ENCODE results near the gene GNAT1.
"Not testable (repeated sequence)": the region's sequence is repeated elsewhere in the genome, so short reads cannot be mapped to it uniquely, and the experiment has no call there.

The GNAT1 gene

GRCh38 chr3:50242381-50242770, 51.0 kb downstream of the GNAT1 start:
- no peaks in the 10 kb centered on the region for H3K9me3 Mint-ChIP-seq
- no peaks in the 10 kb centered on the region for H3K27me3 Mint-ChIP-seq (ENCODE audit: low read depth)
- H3K4me1 Mint-ChIP-seq, result peaks cover 60% of the 10 kb centered on the region
- H3K27ac Mint-ChIP-seq, result peak overlapping the region; percentile 88 to 95 (median 91)
- TF ChIP-seq, protein P1, sequence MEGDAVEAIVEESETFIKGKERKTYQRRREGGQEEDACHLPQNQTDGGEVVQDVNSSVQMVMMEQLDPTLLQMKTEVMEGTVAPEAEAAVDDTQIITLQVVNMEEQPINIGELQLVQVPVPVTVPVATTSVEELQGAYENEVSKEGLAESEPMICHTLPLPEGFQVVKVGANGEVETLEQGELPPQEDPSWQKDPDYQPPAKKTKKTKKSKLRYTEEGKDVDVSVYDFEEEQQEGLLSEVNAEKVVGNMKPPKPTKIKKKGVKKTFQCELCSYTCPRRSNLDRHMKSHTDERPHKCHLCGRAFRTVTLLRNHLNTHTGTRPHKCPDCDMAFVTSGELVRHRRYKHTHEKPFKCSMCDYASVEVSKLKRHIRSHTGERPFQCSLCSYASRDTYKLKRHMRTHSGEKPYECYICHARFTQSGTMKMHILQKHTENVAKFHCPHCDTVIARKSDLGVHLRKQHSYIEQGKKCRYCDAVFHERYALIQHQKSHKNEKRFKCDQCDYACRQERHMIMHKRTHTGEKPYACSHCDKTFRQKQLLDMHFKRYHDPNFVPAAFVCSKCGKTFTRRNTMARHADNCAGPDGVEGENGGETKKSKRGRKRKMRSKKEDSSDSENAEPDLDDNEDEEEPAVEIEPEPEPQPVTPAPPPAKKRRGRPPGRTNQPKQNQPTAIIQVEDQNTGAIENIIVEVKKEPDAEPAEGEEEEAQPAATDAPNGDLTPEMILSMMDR (IDR thresholded peaks at IDR 0.05; ENCODE audit: unreplicated experiment in 3 of 3), result no peak
- peaks cover 3% of the 10 kb centered on the region for H3K36me3 Mint-ChIP-seq (ENCODE audit: low read depth)
- H3K4me3 Mint-ChIP-seq, result peak overlapping the region in 1 of 3 experiments; percentile 30

DNA sequence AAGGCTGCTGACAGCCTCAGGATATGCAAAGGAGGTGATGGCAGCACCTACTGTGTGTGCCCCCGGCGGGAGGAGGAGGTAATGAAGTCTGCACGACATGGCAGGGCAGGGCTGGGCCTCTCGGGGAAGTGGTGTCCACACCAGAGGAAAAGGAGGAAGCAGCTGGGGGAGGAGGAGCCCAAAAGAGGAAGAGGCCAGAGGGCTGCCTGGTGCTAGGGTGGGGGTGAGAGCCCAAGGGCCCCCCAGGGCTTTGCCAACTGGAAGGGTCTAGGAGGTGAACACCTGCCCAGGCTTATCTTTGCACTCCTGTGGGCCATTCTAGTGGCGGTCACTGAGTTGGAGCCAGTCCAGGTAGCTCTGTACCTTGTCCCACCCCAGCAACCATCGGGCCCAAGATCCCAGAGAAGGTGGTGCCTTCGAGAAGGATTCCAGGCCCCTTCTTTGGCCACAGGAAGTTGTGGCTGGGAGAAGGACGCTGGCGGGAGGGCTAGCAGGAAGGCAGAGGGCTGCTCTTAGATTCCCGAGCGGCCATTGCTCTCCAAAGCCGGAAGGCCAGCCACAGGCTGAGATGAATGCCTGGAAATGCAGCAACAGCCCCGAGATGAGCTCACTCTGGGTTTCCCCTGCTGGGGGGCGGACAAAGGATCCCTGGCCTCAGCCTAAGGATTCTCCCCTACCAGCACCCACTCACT, 51.6 kb downstream of the GNAT1 start:
- peak overlapping the region in 1 of 3 experiments; percentile 30 for H3K4me3 Mint-ChIP-seq
- peaks cover 3% of the 10 kb centered on the region for H3K36me3 Mint-ChIP-seq (ENCODE audit: low read depth)
- no peaks in the 10 kb centered on the region for H3K9me3 Mint-ChIP-seq
- peaks cover 56% of the 10 kb centered on the region for H3K4me1 Mint-ChIP-seq
- TF ChIP-seq, protein P1 (IDR thresholded peaks at IDR 0.05; ENCODE audit: unreplicated experiment in 3 of 3), result no peak
- peak overlapping the region; percentile 88 to 95 (median 91) for H3K27ac Mint-ChIP-seq
- no peaks in the 10 kb centered on the region for H3K27me3 Mint-ChIP-seq (ENCODE audit: low read depth)

GRCh38 chr3:50243543-50243895, 52.1 kb downstream of the GNAT1 start:
- H3K27me3 Mint-ChIP-seq (ENCODE audit: low read depth), result no peaks in the 10 kb centered on the region
- H3K9me3 Mint-ChIP-seq, result no peaks in the 10 kb centered on the region
- H3K4me1 Mint-ChIP-seq, result peaks cover 54% of the 10 kb centered on the region
- H3K36me3 Mint-ChIP-seq (ENCODE audit: low read depth), result peaks cover 3% of the 10 kb centered on the region
- no peak overlapping the region for H3K4me3 Mint-ChIP-seq
- TF ChIP-seq, protein P1 (IDR thresholded peaks at IDR 0.05; ENCODE audit: unreplicated experiment in 3 of 3), result no peak
- H3K27ac Mint-ChIP-seq, result peak overlapping the region; percentile 42 to 69 (median 66)

- H3K9me3 Mint-ChIP-seq; H3K36me3 Mint-ChIP-seq (ENCODE audit: low read depth); H3K27me3 Mint-ChIP-seq (ENCODE audit: low read depth): not testable (repeated sequence)
- peak overlapping the region in 2 of 3 experiments; percentile 32 to 69 for H3K4me3 Mint-ChIP-seq
- H3K4me1 Mint-ChIP-seq, result peaks cover 46% of the 10 kb centered on the region
- H3K27ac Mint-ChIP-seq, result peak overlapping the region; percentile 96 to 98 (median 96)
Measured at GRCh38 chr3:50244813-50245212, 53.4 kb downstream of the GNAT1 start.

- Mint-ChIP-seq H3K27ac (peak overlapping the region; percentile 96 to 98 (median 96)), H3K4me1 (peaks cover 47% of the 10 kb centered on the region), H3K36me3 (ENCODE audit: low read depth) (peaks cover 3% of the 10 kb centered on the region), H3K27me3 (ENCODE audit: low read depth) (no peaks in the 10 kb centered on the region), H3K9me3 (no peaks in the 10 kb centered on the region), H3K4me3 (peak overlapping the region; percentile 69 to 75 (median 75))
- TF ChIP-seq, protein P1 (IDR thresholded peaks at IDR 0.05; ENCODE audit: unreplicated experiment in 3 of 3), result no peak
Measured at GRCh38 chr3:50245251-50245745, 53.9 kb downstream of the GNAT1 start.

DNA sequence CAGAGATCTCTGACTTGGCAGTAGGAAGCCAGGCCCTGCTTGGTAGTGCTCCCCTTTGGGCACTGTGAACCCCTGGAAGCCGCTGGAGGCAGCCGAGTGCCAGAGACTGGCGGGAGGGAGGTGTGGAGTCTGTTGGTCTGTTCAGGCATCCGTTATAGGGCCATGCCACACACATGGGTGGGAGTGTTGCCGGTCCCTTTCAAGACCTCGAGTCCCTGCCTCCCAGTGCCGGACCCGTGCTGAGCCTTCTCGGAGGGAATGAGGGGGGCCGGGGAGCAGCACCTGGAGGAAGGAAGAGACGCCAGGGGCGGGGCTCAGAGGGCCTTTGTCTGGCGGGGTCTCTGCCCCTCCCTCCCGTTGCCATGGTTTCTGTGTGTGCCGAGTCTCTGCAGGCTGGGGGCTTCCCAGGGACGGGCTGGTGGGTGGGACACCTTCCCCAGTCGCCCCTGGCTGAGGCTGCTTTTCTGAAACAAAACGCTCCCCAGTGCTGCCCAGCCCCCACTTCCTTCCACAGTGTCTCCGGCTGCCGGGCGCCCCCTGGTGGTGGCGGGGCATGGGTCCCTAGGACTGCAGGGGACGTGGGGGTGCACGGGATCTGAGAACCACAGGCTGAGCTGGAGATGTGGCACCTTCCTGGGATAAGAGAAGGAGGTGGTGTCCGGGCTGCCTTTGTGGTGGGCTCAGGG, 54.6 kb downstream of the GNAT1 start:
- H3K9me3 Mint-ChIP-seq, result no peaks in the 10 kb centered on the region
- H3K4me3 Mint-ChIP-seq, result peak overlapping the region; percentile 69 to 75 (median 75)
- peaks cover 48% of the 10 kb centered on the region for H3K4me1 Mint-ChIP-seq
- TF ChIP-seq, protein P1 (IDR thresholded peaks at IDR 0.05; ENCODE audit: unreplicated experiment in 3 of 3), result peak; percentile 95 to 99 (median 98)
- H3K27ac Mint-ChIP-seq, result peak overlapping the region; percentile 96 to 98 (median 96)
- peaks cover 4% of the 10 kb centered on the region for H3K36me3 Mint-ChIP-seq (ENCODE audit: low read depth)
- no peaks in the 10 kb centered on the region for H3K27me3 Mint-ChIP-seq (ENCODE audit: low read depth)
